Activated CD8-positive, alpha-beta memory T cell treated with anti-CD3 and anti-CD28 coated beads for 1 hour (primary cell): ENCODE results near the gene C1orf116.

Experiments
- DNase-seq, 2 donors: peaks; one replicate each; pipeline ENCODE4 v3.0.0-alpha.2; 2020; ENCODE audit warnings: low read depth in 1 of 2; ENCODE audit errors: extremely low read depth in 1 of 2

Gene C1orf116

DNA sequence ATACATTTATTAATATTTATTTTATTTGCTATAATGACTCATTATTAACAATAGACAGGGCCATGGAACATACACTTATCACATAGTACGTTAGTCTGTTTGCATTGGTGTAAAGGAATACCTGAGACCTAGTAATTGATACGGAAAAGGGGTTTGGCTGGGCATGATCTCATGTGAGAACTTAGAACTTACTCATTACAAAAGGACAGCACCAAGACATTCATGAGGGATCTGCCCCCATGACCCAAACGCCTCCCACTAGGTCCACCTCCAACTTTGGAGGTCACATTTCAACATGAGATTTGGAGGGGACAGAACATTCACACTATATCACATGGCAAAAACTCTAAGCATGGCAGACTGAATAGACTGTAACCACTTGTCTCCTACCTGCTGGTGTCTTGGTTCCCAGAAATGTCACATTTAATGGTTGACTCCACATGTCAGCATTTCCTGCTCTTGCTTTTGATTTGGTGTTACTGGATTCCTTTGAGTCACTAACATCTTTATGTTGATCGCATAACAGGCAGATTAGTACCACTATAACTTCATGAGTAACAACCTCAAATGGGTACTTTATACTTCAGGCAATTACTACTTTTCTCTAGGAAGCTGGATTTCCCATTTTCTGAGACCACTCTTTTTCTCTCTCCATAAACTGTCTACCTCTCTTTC lies 3.5 kb upstream of the C1orf116 start:
- no peak for DNase-seq

DNA sequence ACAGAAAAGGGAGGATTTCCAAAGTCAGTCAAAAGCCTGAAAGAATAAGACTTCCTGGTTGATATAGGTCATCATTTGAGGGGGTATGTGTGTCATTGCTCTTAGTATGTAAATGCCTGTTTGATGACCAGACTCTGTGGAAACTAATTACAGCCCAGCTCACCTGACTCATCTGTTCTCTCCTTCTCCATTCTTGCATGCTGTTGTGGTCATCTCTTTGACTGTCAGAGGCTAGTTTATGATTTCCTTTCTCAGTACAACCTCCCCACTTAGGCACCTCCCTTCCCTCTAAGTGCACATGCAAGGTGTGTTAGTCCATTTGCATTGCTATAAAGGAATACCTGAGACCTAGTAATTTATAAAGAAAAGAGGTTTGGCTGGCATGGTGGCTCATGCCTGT lies 2.4 kb upstream of the C1orf116 start:
- no peak for DNase-seq

DNA sequence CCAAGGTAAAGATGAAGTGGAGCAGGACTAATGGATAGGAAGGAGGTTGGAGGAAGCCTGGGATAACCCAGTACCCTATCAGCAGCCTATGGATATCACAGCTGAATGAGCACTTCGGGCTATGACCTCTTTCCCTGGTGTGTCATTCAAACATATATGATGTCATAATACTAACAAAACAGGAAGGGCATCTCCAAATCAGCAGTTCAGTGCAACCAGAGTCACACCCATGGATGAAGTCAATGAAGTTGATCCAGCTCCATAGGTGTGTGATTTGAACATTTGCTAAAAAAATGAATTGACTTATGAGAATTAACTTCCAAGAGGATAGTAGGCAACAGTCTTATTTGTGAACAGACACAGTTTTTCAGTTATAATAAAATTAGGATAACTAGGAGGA lies 1.7 kb upstream of the C1orf116 start:
- no peak for DNase-seq

DNA sequence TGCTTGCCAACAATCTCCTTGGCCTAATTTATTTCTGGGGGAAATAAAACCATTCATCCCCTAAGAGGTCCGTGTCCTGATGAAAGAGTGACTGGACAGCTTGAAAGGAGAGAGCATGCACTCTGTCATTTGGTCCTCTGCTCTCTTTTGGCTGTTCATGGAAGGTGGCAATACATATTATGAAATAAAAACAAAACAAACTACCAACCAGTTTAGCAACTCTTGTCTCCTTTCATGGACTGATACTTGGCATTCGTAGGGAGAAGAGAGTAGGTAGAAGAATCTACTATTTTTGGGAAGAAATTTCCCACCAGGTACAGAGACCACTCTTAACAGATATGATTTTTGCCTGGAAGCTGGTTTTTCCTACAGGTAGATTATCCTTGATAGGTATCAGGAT lies 746 bp upstream of the C1orf116 start:
- DNase-seq, result no peak

DNA sequence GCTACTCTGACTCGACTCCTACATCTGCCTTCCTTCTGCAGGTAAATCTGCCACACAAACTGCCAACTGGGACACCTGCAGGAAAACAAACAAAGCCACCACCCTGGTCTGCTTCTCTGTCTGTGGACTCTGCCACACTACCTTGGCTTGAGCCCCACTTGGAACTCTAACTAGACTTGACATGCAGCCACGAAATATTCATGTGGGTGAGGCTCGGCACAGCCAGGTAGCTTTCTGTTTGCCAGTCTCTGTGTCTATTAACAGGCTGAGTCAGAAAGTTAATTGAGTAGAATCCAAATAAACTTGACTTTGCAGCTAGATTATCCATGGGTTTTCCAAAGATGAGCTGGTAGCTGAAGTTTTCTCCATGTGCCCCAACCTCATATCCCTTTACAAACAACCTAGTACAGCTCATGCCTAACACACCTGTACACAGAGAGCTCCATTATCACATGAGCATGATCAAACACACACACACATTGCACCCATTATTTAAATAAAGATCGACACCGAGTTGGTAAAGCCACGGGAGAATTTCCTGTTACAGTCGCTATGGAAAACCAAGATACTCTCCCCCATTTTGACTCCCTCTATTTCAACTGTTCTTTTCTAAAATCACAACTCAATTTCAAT lies 808 bp downstream of the C1orf116 start:
- no peak for DNase-seq

DNA sequence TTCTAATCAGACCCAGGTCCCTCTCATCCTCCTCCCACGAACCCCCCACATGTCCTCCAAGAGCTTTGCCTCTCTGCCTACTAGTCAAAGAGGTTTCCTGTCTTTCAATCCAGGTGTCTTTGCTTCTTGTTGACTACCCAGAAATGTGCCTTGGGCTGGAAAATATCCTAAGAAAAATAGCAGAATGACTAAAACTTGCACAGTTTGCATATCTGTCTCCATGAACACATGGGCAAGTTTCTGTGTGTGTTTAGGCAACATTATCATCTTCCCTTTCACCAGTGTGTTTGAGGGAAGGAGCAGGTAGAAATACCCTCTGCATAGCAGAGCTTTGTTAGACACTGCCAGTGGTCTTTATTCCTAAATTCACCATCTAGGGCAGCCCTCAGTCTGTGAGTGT lies 1.5 kb downstream of the C1orf116 start:
- no peak for DNase-seq

DNA sequence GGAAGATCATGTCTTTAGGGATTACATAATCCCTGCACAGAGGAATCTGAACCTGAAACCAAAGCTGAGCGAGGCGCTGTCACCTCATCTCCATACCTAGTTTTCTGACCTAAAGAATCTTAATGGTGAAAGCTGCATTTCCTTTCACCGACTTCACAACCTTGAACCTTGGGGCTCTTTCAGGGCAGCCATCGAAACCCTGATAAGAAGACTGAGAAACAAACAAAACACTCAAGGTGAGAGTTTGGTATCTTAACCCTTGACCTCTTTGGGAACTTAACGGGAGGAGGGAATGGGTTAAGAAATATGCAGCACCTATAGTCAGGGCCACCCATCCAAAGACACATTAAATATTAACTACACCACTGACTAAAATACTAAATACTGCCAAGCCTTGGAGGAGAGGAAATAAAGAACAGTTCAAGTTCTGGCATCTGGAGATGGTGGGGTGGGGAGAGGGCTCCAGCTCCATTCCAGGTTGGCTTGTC lies 2.0 kb downstream of the C1orf116 start:
- no peak for DNase-seq

DNA sequence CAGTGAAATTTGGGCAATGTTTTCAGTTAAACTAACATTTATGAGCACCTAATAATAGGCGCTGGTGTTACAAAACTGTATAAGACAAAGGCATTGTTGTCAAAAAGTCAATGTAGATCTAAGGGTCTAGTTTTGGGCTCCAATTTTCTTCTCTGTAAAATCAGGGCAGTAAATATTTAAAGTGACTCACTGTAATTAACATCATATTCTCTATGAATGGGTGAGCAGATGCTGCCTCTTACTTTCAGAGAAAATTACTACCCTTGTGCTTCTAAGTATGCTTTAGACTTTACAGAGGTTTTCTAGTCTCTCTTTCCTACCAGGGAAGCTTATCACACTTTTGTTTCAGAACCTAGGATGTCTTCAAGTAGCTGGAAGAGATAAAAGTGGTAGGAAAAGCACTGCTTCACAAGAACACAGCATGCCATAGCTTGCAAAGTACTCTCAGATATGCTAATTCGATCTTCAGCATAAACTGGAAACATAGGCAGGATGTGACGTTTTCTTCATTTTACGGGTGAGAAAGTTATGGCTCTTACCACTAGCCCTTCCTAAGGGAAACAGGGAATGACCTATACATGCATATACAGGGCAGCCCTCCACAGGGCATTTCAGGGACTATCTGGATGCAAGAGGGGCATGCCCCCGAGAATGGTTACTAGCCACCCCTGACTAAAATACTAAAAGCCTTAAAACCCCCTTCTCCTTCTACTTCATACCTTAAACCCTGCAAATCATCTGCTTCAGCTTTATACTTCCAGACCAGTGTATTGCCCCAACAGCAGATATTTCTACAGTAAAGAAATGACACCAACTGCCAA lies 2.6 kb downstream of the C1orf116 start:
- no peak for DNase-seq

DNA sequence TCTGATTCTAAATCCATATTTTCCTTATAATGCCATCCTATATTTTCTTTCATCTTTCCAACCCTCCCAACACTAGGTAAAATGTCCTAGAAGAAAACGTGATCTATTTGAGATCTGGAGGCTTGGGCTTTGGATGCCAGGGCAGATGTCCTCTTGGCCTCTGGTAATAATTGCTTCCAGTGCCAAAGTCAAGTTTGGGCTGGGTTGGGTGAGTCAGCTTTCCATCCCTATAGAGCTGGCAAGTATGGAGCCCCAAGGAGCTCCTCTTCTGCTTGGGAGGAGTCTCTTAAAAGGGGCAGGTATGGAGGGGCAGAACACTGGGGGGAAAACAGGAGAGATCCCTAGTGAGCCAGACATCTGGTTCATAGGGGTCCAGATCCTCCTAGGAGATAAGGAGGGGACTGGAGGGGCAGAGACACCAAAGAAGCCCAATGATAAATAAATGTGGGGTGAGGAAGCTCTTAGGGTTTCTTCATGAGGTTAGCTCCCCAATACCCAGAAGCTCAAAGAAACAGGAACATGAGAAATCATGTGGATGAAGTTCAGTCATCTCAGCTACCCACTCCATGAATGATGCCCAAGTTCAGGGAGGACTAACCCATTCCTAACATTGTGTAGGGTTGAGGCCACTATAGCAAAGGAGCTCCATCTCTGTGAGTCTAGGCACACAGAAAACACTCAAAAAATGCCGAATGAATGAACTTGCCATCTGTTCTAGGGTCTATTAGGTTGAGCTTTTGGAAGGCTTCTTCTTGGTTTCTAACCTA lies 3.5 kb downstream of the C1orf116 start:
- no peak for DNase-seq

DNA sequence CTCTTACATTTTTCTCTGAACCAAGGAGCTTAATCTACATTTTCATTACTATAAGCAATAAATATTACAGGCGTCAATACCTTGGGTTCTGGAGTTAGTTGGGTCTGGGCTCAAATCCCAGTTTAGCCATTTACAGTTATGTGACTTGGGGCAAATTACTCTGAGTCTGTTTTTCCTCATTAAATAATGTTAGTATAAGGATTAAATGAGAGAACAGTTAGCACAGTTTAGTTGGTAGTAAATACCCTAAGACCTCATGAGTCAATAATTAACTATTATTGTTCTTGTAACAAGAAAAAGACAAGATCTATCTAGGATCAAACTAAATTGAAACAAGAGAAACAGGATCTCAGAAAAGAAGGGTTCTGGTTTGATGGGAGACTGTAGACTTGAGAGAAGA lies 4.6 kb downstream of the C1orf116 start:
- no peak for DNase-seq

DNA sequence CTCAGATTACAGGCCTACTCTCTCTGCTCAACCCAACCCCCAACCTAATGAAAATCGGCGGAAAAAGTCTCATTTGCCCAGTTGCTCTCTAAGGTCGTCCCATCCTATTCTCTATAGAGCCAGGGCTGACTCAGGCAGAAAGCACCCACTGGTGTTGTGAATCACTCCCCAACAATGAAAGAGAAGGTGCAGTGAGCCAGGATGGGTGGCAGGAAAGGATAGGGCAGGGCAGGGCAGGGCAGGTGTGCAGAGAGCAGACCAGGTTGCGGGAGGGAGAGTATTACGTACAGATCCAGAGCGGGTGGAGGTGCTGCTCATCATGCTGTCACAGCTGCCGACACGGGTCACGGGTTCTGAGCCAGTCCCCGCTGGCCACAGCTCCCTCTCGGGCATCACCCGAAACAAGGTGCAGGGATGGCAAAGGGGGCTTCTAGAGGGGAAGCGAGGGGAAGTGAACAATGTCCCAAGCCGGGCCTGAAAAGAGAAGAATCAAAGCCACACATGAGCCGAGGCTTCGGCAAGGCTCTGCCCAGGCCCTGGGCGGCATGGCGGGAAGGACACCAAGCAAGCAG lies 5.3 kb downstream of the C1orf116 start:
- no peak for DNase-seq

DNA sequence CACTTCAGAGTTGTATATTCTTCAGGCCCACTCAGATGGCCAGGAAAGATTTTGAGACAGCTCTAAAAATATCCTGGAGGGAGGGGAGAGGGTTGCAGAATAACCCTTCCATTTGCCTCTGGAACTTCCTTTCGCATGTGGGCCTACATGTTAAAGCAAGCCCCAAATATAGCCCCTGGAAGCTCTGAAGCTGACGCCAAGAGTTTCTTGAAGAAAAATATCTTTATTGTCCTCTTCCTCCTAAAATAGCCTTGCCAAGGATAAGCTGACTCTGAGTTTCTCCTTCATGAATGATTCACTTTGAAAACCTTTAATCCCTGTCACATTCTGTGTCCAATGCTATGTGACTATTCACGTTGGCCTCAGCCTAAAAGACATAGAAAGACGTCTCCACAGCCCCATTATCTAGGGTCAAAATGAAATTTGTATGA lies 6.4 kb downstream of the C1orf116 start:
- DNase-seq, result no peak

DNA sequence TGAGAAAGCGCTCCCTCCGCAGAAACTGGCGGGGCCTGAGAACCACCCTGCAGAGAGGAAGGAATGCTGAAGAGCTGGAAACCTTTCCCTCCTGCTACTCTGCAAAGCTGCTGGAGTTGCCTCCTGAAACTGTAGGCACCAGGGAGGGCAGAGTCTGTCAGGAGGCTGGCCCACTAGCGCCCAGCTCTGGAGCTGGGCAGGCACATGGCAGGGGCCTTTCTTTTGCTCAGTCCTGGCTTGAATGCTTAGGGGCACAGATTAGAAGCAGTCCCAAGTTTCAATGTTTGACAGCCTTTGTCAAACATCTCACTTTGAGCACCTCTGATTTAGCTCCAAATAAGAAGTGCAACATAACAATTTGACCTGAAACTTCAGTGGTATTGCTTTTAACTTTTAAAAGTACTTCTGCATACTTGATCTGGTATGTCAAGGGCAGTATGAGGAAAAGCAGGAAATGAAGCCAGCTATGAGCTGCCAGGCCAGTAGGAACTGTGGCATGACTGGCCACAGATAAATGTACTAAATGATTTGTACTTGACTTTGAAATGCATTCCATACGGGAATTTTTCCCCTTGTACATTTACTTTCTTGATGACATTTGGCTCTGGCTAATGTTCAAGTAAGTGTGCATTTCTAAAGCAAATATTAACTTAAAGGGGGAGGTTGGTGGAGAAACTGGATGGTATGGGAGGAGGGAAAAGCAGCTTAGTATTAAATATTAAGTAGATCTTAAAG lies 7.2 kb downstream of the C1orf116 start:
- DNase-seq, result no peak

DNA sequence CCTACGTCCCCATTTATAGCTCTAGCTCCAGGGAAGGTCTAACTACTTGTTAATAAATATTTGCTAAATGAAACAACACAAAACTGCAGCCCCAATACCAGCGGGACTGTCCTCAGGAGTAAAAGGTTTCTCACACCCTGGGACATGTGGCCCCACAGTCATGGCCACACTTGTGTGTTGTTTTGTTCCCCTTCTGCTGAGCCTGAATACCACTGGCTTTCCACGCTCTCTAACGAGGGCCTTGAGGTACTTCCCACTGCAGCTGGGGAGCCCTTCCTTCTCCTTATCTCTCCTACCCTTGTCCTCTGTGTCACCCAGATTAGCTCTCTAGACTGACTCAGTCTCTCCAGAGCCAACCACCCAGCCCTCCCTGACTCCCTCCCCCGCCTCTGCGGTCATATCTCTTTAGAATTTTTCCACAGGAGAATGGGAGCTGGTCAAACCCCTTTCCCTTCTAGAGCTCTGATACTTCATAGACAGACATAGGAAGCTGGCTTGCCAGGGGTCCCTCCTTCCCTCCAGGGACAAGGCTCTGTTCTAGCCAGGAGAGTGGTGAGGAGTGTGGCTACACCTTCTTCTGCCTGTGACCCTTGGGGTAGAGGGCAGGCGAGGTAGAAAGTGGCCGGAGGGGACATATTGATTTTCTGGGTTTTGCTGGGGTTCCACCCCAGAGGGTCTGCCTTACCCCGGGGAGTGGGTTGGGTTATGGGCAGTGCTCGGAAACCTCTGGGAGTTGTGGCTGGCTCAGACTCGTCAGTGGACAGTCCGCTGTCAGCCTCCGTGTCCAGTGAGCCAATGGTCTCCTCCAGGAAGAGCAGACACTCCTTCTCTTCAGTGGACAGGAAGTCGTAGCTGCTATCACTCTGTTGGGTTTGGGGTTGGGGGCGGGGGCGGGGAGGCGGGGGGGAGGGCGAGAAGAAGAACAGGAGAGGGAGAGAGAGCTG lies 8.1 kb downstream of the C1orf116 start:
- DNase-seq, result no peak

DNA sequence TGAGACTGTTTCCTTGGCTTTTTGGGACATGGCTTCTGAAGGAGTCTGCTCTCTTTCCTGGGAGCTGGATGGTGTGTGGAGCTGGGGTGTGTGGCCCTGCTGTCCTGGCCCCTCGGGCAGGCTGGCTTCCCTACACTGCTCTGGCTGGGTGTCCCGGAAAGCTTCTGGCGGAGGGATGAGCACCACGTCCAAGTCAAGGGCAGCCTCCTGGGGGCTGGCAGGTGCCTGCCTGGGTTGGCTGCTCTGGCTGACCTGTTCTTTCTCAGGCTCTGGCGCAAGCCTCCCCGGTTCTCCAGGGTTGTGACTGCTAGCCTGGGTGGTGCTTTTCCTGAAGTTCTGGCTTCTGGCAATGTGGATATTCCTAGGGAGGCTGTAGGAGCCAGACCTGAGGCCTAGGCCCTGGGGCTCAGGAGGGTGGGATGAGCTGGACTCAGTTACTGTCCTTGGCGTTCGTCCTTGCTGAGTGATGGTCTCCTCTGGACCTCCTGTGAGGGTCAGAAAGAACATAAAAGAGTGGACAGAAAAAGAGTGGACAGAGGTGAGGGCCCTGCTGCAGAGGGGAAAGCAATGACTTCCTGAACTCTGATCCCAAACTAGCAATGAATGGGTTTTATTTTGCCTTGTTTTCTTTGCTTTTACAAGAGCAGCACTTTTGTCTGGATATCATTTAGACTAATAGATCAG lies 9.4 kb downstream of the C1orf116 start:
- DNase-seq, result no peak

DNA sequence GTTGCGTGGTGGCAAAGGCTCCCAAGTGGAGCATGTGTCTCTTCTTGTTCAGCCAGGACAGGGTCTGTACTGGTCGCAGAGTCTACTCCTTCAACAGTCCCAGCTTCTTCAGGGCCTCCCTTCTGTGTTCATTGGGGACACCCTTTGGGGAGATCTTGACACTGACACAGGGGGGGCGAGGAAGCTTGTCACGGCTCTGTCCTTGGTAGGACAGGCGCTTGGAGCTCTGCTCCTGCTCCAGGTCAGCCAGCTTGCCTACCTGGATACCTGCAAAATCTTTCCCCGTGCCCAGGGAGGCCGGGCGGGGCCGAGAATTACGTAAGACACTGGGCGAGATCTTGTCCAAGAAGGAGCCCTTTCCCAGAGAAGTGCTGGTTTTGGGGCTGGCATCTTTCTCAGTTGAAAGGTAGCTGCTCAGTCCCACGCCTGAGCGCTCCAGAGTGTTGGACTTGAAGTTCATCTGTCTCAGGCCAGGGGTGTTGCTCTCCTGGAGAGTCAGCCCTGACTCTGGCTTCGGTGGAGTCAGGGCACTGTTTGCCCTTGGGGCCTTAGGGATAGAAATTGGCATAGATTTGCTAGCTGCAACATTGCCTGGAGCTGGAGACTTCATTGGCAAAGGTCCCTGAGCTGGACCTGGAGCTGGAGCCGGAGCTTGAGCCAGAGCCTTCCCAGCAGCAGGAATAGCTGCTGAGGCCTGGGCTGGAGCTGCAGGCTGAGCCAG lies 10.5 kb downstream of the C1orf116 start:
- DNase-seq, result no peak

DNA sequence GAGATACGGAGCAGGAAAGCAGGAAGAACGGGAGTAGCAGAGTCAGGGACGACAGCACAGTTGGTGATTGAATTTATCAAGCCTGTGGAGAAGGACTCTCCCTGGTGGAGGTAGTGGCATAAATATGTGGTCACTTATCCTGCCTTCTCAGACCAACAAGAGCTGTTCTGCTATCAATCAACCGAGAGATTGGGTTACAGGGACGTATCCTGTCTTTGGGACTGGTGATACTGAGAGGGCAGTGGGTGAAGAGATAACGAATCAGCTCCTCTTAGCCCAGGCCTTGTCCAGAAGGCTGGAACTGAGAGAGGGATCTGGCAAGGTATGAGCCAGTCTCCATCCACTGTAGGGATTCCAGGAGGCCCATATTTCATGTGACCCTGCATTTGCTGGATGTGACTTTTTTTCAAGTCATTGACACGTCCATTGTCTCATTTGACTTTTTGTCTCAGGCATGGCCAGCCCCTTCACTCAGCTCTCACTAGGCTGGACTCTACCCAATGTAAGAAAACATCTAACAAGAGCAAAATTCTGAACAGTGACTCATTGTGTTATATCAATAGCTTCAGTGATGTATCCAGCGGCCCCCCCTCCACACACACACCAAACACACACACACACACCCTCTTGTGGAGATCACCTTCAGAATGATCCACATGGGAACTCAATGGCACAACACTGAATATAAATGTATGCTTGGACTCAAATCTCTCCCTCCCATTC lies 11.3 kb downstream of the C1orf116 start:
- DNase-seq, result no peak
